HG03066 (cell line): ENCODE data around the gene VWA3A.
A peak's percentile ranks its signal among the peaks of the same experiment; 100 is the strongest.
"Not testable (repeated sequence)": the region's sequence is repeated elsewhere in the genome, so short reads cannot be mapped to it uniquely, and the experiment has no call there.

Experiments
- ATAC-seq: cut with Tn5 transposase; IDR thresholded peaks from one replicate; pipeline ENCODE4 v1.9.1; 2021; ENCODE audit warnings: low read depth; ENCODE audit not compliant: unreplicated experiment

The VWA3A gene

GRCh38 chr16:22195695-22196558 is 103.6 kb downstream of the VWA3A start:
- ATAC-seq, result no peak

- not testable (repeated sequence) for ATAC-seq
Observed at GRCh38 chr16:22196559-22197168, 104.3 kb downstream of the VWA3A start.

- no peak for ATAC-seq
Observed at GRCh38 chr16:22198547-22199293, 106.4 kb downstream of the VWA3A start.

GRCh38 chr16:22202261-22202637 is 109.9 kb downstream of the VWA3A start:
- ATAC-seq, result no peak

- no peak for ATAC-seq
Observed at GRCh38 chr16:22203091-22203490, 110.8 kb downstream of the VWA3A start.

GRCh38 chr16:22204091-22204655 is 111.8 kb downstream of the VWA3A start:
- ATAC-seq, result no peak

GRCh38 chr16:22205577-22206012 is 113.3 kb downstream of the VWA3A start:
- ATAC-seq, result no peak

- ATAC-seq, result peak; percentile 85
Observed at GRCh38 chr16:22206013-22206841, 113.9 kb downstream of the VWA3A start, which contains the start of gene EEF2K. EEF2K (plus strand) TSS chr16:22206278; CDS start chr16:22225730, 19,452 bp downstream.
